ENCODE data around the gene SLC27A2. TPM values are rescaled to one million over a fixed set of nuclear protein-coding genes. Genes with fewer than 3 reads are reported as not detected.

SLC27A2 gene
- total RNA-seq, 2 donors from 2014 or later = 35.6 to 55.7 TPM

- DNase-seq = no peak
- Histone ChIP-seq H3K4me3 (no peak overlapping the region), H3K27ac (no peak overlapping the region), H3K9me3 (no peaks in the 10 kb centered on the region), H3K9ac (ENCODE audit: low read depth in 2 of 2, low read length in 2 of 2) (no peak overlapping the region), H3K36me3 (no peaks in the 10 kb centered on the region), H3K4me1 (no peaks in the 10 kb centered on the region), H3K27me3 (no peaks in the 10 kb centered on the region)
- no peak for TF ChIP-seq CTCF (IDR thresholded peaks at IDR 0.05)
- intact Hi-C loops (cut with DNase I) = no loop called here
Measured at GRCh38 chr15:50163719-50164410, 18.1 kb upstream of the SLC27A2 start.

DNA sequence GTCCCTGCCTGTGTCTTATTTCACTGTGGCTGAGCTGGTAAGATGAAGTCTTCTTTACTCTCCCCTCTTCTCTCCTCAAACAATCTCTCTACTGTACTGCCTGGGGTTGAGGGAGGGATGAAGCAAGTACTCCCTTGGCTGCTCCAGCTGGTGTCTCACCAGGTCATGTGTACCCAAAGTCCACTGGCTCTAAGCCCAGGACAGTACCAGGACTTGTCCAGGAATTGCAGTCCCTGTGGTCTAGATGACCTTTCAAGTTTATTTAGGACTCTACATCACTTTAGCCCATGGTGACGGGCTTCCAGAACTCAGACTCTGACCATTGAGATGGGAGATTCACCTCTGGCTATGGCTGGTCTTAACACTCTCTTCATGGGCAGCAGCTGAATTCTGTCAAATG lies 17.5 kb upstream of the SLC27A2 start:
- TF ChIP-seq CTCF (IDR thresholded peaks at IDR 0.05) = no peak
- H3K4me1 ChIP-seq = no peaks in the 10 kb centered on the region
- H3K36me3 ChIP-seq = no peaks in the 10 kb centered on the region
- intact Hi-C loops (cut with DNase I) = no loop called here
- no peaks in the 10 kb centered on the region for H3K27me3 ChIP-seq
- H3K27ac ChIP-seq = no peak overlapping the region
- no peak overlapping the region for H3K4me3 ChIP-seq
- H3K9me3 ChIP-seq = no peaks in the 10 kb centered on the region
- no peak for DNase-seq
- H3K9ac ChIP-seq (ENCODE audit: low read depth in 2 of 2, low read length in 2 of 2) = no peak overlapping the region

- no peaks in the 10 kb centered on the region for H3K36me3 ChIP-seq
- H3K4me1 ChIP-seq = no peaks in the 10 kb centered on the region
- H3K9ac ChIP-seq (ENCODE audit: low read depth in 2 of 2, low read length in 2 of 2) = no peak overlapping the region
- no peaks in the 10 kb centered on the region for H3K27me3 ChIP-seq
- intact Hi-C loops (cut with DNase I) = no loop called here
- no peaks in the 10 kb centered on the region for H3K9me3 ChIP-seq
- no peak for TF ChIP-seq CTCF (IDR thresholded peaks at IDR 0.05)
- no peak overlapping the region for H3K4me3 ChIP-seq
- no peak overlapping the region for H3K27ac ChIP-seq
- DNase-seq = no peak
Measured at GRCh38 chr15:50166216-50166615, 15.8 kb upstream of the SLC27A2 start.

GRCh38 chr15:50167110-50167509 lies 14.9 kb upstream of the SLC27A2 start:
- Histone ChIP-seq H3K9me3 (no peaks in the 10 kb centered on the region), H3K36me3 (no peaks in the 10 kb centered on the region), H3K27me3 (no peaks in the 10 kb centered on the region), H3K9ac (ENCODE audit: low read depth in 2 of 2, low read length in 2 of 2) (no peak overlapping the region), H3K4me3 (no peak overlapping the region), H3K4me1 (no peaks in the 10 kb centered on the region), H3K27ac (no peak overlapping the region)
- no peak for DNase-seq
- intact Hi-C loops (cut with DNase I) = no loop called here
- no peak for TF ChIP-seq CTCF (IDR thresholded peaks at IDR 0.05)

DNA sequence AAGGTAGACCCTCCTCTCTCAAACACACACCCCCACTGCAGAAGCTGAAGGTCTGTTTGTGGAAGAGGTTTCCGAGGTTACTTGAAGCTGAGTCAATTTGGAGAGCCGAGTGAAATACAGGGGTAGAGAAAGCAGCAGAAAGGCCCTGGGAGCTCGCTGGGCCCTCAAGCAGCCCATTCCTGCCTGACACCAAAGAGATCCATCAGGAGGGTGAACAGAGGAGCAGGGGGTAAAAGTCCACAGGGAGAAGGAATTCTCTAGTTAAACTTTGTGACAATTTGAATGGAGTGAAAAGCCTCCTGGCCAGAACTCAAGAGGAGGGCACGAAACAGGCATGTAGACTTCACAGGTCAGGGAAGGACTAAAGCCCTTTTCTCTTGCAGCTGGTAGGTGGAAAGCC lies 13.6 kb upstream of the SLC27A2 start:
- TF ChIP-seq CTCF (IDR thresholded peaks at IDR 0.05) = no peak

More for the DNA sequence above, 13.6 kb upstream of the SLC27A2 start:
- no peaks in the 10 kb centered on the region for H3K27me3 ChIP-seq
- H3K36me3 ChIP-seq = no peaks in the 10 kb centered on the region
- H3K4me1 ChIP-seq = no peaks in the 10 kb centered on the region
- no peak overlapping the region for H3K27ac ChIP-seq
- intact Hi-C loops (cut with DNase I) = no loop called here
- DNase-seq = no peak
- no peaks in the 10 kb centered on the region for H3K9me3 ChIP-seq
- H3K9ac ChIP-seq (ENCODE audit: low read depth in 2 of 2, low read length in 2 of 2) = no peak overlapping the region
- no peak overlapping the region for H3K4me3 ChIP-seq
